Activated CD4-positive, alpha-beta T cell treated with anti-CD3 and anti-CD28 coated beads, Interleukin-2, Interleukin-6, amounts not matched to agents 100 ng/mL and 50 ng/mL, durations not matched to agents 16 hours and 8 hours (primary cell): ENCODE data around the gene KCTD21.
"Not testable (repeated sequence)": the region's sequence is repeated elsewhere in the genome, so short reads cannot be mapped to it uniquely, and the experiment has no call there.

Experiments used
- DNase-seq: peaks from one replicate; pipeline ENCODE4 v3.0.0-alpha.2; 2020

The KCTD21 gene

DNA sequence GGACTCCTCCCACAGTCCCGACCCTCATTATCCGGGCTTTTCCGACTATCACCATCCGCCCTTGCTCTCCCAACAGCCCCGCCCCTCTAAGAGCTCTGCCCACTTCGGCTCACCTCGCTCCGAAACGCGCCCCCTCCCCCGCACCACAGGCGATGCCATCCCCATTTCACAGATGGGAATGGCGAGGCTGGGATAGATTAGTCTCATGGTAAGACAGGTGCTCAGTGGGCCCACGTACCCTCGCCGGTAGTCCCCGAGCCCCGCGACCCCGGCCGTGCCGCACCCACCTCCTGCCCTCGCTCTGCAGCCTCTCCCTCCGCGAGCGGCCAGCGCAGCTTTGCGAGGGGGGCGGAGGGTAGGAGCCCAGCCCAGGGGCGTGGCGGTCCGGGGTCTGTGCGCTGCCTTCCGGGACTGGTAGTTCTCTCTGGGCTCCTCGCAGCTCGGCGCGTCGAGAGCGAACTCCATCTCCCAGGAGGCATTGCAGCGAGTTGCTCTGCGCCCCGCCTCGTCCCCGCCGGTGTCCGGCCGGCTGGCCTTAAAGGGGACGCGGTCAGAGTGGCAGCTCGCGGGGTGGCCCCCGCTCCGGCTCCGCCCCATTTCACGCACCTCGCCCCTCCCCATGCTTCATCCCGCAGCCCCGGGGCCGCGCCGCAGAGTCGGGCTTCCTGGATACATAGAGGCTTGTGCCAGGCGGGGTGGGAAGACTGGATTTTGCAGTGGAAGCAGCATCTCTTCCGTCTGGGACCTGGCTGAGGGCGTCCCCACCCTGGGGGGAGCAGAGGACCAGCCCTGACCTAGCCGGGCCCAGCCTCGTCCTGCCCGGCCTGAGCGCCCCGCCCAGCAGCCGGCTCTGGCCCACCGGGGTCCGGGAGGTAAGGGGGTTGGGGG is at the start of gene KCTD21, which contains the start of gene USP35:
KCTD21 (minus strand) TSS at position 341 of the 888 bp plus-strand sequence. CDS start 14,072 bp downstream, outside the sequence.
USP35 (plus strand) TSS at position 634 of the 888 bp plus-strand sequence. CDS start 7,327 bp downstream, outside the sequence.
- peak; percentile 96 for DNase-seq

- DNase-seq = no peak
These were observed 49.0 kb upstream of the KCTD21 start for GRCh38 chr11:78237293-78238046.

- no peak for DNase-seq
These were observed 45.6 kb upstream of the KCTD21 start for GRCh38 chr11:78234006-78234405.

- DNase-seq = not testable (repeated sequence)
These were observed 44.6 kb upstream of the KCTD21 start for GRCh38 chr11:78233046-78233445.

DNA sequence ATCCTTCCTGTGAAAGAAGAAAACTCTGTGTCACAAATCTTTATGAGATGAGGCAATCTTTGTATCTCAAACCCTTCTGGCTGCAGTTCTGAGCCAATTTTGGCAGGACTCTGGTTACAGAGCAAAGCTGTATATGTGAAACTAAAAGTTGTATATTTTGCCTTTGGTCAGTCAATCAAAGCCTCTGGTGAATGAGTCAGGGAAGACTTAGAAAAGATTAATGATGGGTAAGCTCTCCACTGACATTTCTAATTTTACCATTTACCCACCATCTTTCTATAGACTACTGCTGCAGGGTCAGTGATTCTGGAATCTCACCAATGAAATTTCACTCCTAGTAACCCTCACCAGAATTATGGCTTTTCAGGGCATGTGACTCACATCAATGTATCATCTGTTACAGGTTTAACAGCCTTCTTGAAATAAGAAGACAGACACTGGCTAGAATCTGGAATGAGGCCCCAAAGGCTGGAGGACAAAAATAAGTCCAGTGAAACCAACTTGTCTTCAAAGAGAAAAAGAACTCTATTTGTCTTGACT is 43.6 kb upstream of the KCTD21 start:
- DNase-seq = no peak

- no peak for DNase-seq
These were observed 41.9 kb upstream of the KCTD21 start for GRCh38 chr11:78230161-78230877.

DNA sequence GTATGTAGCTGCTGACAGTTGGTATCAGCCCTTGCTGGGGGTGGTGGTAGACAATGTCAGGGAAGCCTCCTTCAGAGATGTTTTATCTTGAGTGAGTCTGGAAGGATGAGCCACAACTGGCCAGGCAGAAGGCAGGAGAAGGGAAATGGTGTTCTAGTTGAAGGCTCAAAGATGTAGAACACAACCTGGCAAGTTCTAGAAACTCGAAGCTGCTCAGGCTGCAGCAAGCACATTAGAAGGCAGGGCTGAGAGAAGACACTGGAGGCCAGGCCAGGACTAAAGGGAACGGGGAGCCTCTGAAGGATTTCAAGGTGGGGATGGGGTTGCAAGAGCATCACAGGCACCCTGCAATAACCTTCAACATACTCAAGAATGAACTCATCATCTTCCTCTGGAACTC is 40.7 kb upstream of the KCTD21 start:
- DNase-seq = no peak

DNA sequence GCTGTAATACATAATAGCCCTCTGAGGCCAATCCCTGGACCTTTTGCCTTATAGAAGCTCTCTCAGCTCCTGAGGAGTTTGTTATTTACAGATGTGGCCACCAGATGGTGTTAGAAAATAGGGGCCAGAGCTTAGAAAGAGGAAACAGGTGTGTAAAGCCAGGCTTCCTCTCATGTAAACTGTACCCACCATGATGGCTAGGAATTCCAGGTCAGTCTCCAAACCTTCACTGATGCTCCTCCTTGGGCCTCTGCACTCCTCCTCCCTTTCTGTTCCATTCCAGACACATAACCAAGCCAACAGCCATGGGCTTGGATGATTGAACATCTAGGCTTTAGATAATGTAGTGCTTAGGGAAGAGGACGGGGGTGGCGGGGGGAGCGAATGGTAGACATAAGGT is 40.0 kb upstream of the KCTD21 start:
- peak; percentile 39 for DNase-seq

GRCh38 chr11:78227921-78228320 is 39.5 kb upstream of the KCTD21 start:
- no peak for DNase-seq

- DNase-seq = peak; percentile 26
These were observed 38.6 kb upstream of the KCTD21 start for GRCh38 chr11:78226684-78227680.

GRCh38 chr11:78224906-78225420 is 36.5 kb upstream of the KCTD21 start:
- no peak for DNase-seq

DNA sequence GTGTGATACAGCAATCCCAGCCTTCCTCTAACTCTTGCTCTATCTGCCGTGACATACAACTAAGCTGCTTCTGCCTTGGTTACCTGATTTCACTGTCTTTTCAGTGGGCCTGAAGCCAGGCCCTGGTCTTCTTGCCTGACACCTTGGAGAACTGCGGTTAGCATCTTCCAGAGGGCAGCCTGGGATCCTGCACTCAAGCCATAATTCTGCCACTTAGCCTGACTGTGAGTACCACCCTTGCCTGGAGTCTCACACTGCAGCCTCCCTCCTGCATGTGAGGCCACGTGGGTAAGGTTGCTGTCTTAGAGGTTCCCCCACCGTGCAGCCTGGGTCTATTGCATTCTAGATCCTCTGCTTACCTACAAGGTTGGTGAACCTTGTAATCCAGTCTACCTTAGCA is 36.1 kb upstream of the KCTD21 start:
- no peak for DNase-seq

DNA sequence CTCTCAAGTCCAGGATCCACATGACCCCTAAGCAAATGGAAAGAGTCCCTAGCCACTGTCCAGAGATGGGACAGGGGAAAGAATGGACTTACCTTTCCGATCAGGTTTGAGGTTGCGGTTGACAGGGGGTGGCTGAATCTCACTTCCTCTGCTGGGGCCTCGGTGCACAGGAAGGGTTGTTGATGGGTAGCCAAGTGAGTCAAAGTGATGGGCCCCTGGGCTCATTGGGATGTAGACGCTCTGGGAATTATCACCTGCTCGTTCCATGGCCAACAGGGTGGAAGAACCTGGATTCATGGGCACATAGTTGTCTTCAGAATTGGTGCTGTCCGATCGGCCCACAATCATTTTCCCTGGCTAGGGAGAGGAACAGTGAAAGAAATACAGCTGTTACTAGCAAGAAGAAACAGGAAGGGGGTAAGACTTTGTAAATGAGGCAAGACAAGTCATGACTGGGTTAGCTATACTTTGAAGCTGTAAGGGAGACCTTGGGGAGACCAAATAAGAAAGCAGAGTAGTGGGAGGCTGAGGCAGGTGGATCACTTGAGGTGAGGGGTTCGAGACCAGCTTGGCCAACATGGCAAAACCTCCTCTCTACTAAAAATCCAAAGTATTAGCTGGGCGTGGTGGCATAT is 35.0 kb upstream of the KCTD21 start:
- DNase-seq = no peak

DNA sequence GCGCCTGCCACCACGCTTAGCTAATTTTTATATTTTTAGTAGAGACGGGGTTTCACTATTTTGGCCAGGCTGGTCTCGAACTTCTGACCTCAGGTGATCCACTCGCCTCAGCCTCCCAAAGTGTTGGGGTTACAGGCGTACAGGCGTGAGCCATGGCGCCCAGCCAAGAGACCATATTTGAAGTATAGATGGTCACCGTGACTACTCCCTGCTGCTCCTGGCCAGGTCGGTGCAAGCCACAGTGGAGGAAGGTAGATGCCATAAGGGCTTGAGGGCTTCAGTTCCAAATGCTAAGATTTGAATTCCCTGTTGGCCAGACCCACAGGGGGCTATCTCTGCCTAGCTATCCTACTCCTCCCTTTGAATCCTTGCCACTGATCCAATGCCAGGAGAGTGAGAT is 34.3 kb upstream of the KCTD21 start:
- DNase-seq = not testable (repeated sequence)

DNA sequence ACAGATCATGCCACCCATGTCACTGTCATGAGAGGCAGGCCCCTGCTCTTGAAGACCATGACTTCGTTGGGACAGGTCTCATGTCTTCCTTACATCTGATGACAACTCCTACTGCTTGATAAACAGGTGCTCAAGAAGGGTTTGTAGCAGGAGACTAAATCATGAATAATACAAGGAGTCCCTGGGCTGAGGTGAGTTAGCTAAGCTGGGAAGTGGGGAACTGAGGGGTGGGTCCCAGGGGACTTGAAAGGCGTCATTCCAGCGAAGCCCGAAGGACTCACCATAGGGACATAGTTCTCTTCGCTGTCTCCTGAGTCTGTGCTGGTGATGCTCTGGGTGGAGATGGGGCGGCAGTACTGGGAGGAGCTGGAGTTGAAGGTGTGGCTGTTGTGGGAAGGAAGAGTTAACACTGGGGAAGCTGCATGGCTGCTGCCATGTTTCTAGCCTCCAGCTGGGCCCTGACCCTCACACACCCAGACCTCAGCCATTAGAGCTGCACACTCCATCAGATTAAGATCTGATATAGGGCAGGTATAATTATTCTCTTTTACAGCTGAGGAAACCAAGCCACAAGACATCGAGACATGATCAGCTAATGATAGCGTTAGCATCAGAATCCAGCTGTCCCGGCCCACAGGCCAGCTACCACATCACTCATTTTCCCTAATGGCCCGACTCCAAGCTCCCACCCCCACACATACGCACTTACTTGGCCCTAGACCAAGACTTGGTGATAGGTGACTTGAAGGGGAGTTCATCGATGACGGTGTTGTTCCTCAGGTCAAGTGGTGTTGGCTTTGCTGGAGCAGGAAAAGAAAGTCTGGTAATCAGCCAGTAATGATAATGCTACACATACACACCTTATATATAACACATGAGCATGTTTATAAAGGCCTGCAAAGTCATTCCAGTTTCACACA is 33.2 kb upstream of the KCTD21 start:
- DNase-seq = no peak

DNA sequence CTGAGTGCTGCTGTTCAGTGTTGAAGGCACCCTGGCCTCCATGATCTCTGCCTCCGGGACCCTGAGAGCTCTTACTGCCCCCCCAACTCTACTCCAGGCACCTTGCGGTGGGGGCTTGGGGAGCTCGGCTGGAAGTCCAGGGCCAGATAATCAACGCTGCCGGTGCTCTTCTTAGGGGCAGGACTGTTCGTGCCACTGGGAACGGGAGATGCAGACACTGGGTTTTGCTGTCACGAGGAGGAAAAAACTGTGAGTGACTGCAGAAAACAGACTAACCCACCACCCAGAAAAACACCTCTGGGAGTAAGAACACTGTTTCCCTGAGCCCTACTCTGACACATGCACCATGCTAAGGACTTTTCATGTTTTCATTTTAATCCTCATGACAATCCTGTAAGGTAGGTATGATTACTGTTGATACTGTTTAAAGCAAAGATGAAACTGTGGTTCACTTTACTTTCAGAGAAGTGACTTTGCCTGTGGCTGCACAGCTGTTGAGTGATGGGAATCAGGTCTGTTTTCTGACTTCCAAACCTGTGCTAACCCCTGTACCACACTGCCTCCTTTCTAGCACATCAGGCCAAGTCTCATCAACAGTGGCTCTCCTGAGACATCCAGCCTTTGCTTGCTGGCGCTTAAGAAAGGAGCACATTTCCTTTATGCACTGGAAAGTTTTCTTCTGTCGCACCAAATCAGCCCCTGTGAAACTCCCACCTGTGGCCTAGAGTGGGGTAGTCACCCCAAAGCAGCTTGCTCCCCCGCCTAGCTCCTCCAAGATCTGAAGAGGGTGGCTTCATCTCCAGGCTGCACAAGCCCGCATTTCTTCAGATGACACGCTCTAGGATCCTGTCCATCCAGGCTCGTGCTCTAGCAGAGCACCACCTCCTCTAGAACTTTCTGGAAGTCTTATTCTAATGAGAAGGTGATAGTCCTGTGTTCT is 32.1 kb upstream of the KCTD21 start:
- DNase-seq = no peak

GRCh38 chr11:78219493-78220217 is 31.2 kb upstream of the KCTD21 start:
- no peak for DNase-seq
